Fibroblast of skin of abdomen (primary cell): ENCODE results near the gene ERRFI1.

Source experiments
- DNase-seq: peaks from one replicate; pipeline ENCODE4 v3.0.0-alpha.2; 2013

ERRFI1 gene

GRCh38 chr1:8002921-8003320 is 23.2 kb downstream of the ERRFI1 start:
- DNase-seq, result no peak

GRCh38 chr1:8002329-8002910 is 23.7 kb downstream of the ERRFI1 start:
- no peak for DNase-seq

- no peak for DNase-seq
Measured at GRCh38 chr1:7995437-7995836, 30.7 kb downstream of the ERRFI1 start.

- no peak for DNase-seq
Measured at GRCh38 chr1:7994827-7995226, 31.3 kb downstream of the ERRFI1 start.

- DNase-seq, result peak; percentile 90
Measured at GRCh38 chr1:7993593-7994479, 32.3 kb downstream of the ERRFI1 start.

- no peak for DNase-seq
Measured at GRCh38 chr1:7992885-7993284, 33.2 kb downstream of the ERRFI1 start.

GRCh38 chr1:7991504-7992440 is 34.3 kb downstream of the ERRFI1 start:
- peak; percentile 21 for DNase-seq

- DNase-seq, result peak; percentile 18
Measured at GRCh38 chr1:7989762-7990428, 36.2 kb downstream of the ERRFI1 start.

- DNase-seq, result no peak
Measured at GRCh38 chr1:7988576-7988975, 37.5 kb downstream of the ERRFI1 start.

- DNase-seq, result no peak
Measured at GRCh38 chr1:7987528-7987927, 38.6 kb downstream of the ERRFI1 start.

- no peak for DNase-seq
Measured at GRCh38 chr1:7985851-7986612, 40.1 kb downstream of the ERRFI1 start.

- DNase-seq, result no peak
Measured at GRCh38 chr1:7984811-7985210, 41.3 kb downstream of the ERRFI1 start.

GRCh38 chr1:7983086-7983778 is 42.9 kb downstream of the ERRFI1 start:
- DNase-seq, result no peak

- DNase-seq, result no peak
Measured at GRCh38 chr1:7980984-7981383, 45.1 kb downstream of the ERRFI1 start.

GRCh38 chr1:7975212-7975865 is 50.8 kb downstream of the ERRFI1 start:
- DNase-seq, result peak; percentile 56

GRCh38 chr1:7973086-7973485 is 53.0 kb downstream of the ERRFI1 start:
- no peak for DNase-seq

GRCh38 chr1:7972285-7972684 is 53.8 kb downstream of the ERRFI1 start:
- no peak for DNase-seq

- no peak for DNase-seq
Measured at GRCh38 chr1:7971024-7971423, 55.1 kb downstream of the ERRFI1 start.

GRCh38 chr1:7970246-7970645 is 55.9 kb downstream of the ERRFI1 start:
- no peak for DNase-seq

GRCh38 chr1:7967651-7968050 is 58.5 kb downstream of the ERRFI1 start:
- no peak for DNase-seq
